ENCODE measurements around the gene ADGB. TPM values are rescaled to one million over a fixed set of nuclear protein-coding genes. Genes with fewer than 3 reads are reported as not detected.

Gene ADGB
- total and polyA plus RNA-seq, 2 donors (not counting 1 experiment from before 2014, with no cell fraction given) = not detected

DNA sequence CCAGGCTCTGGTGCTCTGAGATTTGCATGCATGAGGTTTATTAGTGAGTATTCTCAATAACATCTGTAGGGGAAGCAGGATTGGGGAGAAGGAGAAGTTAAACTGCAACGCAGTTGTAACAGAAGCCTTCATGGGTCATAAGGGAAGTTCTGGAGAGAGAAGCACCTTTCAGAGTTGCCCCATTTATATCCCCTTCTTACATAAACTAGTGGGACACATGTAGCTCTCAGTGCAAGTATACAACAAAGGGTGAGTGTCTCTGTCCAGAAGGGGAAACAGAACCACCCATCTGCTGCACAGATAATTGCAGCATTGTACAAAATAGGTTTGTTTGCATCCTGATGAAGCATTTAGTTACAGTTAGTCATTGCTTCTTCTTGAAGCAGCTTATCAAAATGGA lies 4.3 kb upstream of the ADGB start:
- Histone ChIP-seq H3K36me3 (ENCODE audit: control insufficient read depth, insufficient read depth, low read length) (no peaks in the 10 kb centered on the region), H3K4me1 (ENCODE audit: control insufficient read depth, extremely low read depth, insufficient read depth, low read length) (no peaks in the 10 kb centered on the region), H3K9me3 (ENCODE audit: control insufficient read depth, insufficient read depth, low read depth, low read length) (no peaks in the 10 kb centered on the region), H3K79me2 (ENCODE audit: control insufficient read depth, insufficient read depth, low read length) (no peaks in the 10 kb centered on the region), H3K9ac (ENCODE audit: insufficient read depth, low read length) (no peak overlapping the region), H2AFZ (ENCODE audit: low read length) (no peak overlapping the region), H4K20me1 (ENCODE audit: control insufficient read depth, extremely low read depth, insufficient read depth, low read length) (no peaks in the 10 kb centered on the region), H3K4me3 (replicated peaks in 1 of 4; ENCODE audit: control extremely low read depth in 1 of 4, insufficient read depth in 1 of 4, low read depth in 3 of 4, low read length in 4 of 4) (no peak overlapping the region), H3K4me2 (ENCODE audit: extremely low read depth, insufficient read depth, low read length) (no peak overlapping the region), H3K27ac (ENCODE audit: insufficient read depth, low read length) (no peak overlapping the region), H3K27me3 (ENCODE audit: control insufficient read depth, insufficient read depth, low read length) (no peaks in the 10 kb centered on the region)
- TF ChIP-seq, protein P1, sequence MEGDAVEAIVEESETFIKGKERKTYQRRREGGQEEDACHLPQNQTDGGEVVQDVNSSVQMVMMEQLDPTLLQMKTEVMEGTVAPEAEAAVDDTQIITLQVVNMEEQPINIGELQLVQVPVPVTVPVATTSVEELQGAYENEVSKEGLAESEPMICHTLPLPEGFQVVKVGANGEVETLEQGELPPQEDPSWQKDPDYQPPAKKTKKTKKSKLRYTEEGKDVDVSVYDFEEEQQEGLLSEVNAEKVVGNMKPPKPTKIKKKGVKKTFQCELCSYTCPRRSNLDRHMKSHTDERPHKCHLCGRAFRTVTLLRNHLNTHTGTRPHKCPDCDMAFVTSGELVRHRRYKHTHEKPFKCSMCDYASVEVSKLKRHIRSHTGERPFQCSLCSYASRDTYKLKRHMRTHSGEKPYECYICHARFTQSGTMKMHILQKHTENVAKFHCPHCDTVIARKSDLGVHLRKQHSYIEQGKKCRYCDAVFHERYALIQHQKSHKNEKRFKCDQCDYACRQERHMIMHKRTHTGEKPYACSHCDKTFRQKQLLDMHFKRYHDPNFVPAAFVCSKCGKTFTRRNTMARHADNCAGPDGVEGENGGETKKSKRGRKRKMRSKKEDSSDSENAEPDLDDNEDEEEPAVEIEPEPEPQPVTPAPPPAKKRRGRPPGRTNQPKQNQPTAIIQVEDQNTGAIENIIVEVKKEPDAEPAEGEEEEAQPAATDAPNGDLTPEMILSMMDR (conservative IDR thresholded peaks at IDR 0.05 in 1 of 2, IDR thresholded peaks at IDR 0.05 in 1 of 2; ENCODE audit: low read depth in 1 of 2, low read length in 2 of 2) = no peak
- no peak for TF ChIP-seq EZH2 (IDR thresholded peaks at IDR 0.05; ENCODE audit: low read length, missing control alignments)
- DNase-seq (ENCODE audit: low read depth in 2 of 2) = no peak

DNA sequence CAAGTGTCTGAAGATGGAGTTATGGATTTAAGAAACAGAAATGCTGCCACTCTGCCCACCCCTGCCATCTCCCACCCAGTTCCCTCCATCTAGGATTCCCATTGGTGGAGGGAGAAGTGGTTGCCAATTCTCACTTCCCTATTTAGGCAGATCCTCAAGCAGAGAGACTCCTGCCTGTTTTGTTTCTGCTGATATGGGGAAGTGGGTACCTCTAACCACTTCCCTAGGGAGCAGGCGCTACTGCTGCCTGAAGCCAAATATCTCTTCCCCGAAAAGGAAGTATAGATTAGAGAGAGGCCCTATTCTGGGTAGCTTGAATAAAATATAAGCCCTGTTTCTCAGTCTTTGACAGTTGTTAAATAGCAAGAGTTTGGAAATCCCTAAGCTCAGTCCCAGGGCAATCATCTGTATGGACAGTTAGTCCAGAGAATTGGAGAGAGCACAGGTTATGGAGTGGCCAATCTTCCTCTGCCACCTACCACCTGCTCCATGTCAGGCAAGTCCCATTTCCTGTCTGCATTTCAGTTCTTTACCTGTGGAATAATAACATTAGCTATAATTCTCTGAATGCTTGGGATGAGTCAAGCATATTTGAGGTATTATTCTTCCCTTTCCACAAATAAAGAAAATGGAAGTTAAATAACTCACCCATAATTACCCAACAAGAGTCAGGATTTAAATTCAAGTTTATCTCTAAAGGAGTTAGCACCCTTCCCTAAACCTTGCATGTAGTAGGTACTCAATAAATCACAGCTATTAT lies 2.6 kb upstream of the ADGB start:
- H4K20me1 ChIP-seq (ENCODE audit: control insufficient read depth, extremely low read depth, insufficient read depth, low read length) = no peaks in the 10 kb centered on the region
- no peak overlapping the region for H2AFZ ChIP-seq (ENCODE audit: low read length)
- H3K27ac ChIP-seq (ENCODE audit: insufficient read depth, low read length) = no peak overlapping the region
- no peaks in the 10 kb centered on the region for H3K4me1 ChIP-seq (ENCODE audit: control insufficient read depth, extremely low read depth, insufficient read depth, low read length)
- H3K4me2 ChIP-seq (ENCODE audit: extremely low read depth, insufficient read depth, low read length) = no peak overlapping the region
- H3K9me3 ChIP-seq (ENCODE audit: control insufficient read depth, insufficient read depth, low read depth, low read length) = no peaks in the 10 kb centered on the region
- TF ChIP-seq, protein P1 (conservative IDR thresholded peaks at IDR 0.05 in 1 of 2, IDR thresholded peaks at IDR 0.05 in 1 of 2; ENCODE audit: low read depth in 1 of 2, low read length in 2 of 2) = no peak
- TF ChIP-seq EZH2 (IDR thresholded peaks at IDR 0.05; ENCODE audit: low read length, missing control alignments) = no peak
- no peaks in the 10 kb centered on the region for H3K36me3 ChIP-seq (ENCODE audit: control insufficient read depth, insufficient read depth, low read length)
- DNase-seq (ENCODE audit: low read depth in 2 of 2) = peak in 1 of 2 donors; percentile 21
- H3K4me3 ChIP-seq (replicated peaks in 1 of 4; ENCODE audit: control extremely low read depth in 1 of 4, insufficient read depth in 1 of 4, low read depth in 3 of 4, low read length in 4 of 4) = no peak overlapping the region
- H3K27me3 ChIP-seq (ENCODE audit: control insufficient read depth, insufficient read depth, low read length) = no peaks in the 10 kb centered on the region
- no peaks in the 10 kb centered on the region for H3K79me2 ChIP-seq (ENCODE audit: control insufficient read depth, insufficient read depth, low read length)
- no peak overlapping the region for H3K9ac ChIP-seq (ENCODE audit: insufficient read depth, low read length)

DNA sequence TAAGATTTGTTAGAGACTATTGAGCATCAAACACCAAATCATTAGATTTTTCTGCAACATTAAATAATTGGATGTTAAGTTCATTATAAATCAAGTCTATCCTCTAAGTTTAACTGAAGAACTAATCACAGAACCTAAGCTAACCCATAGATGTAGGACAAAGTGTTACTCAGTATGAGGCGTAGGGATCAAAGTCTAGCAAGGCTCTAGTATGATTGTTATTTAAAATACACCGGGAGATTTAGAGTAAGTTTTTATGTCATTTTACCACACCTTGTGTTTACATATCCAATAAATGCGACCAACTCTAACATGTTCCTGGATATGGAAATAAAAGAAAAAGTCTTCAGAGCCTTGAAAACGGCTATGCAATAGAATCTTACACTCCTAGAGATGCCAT lies 2.6 kb downstream of the ADGB start:
- Histone ChIP-seq H3K79me2 (ENCODE audit: control insufficient read depth, insufficient read depth, low read length) (no peaks in the 10 kb centered on the region), H3K27ac (ENCODE audit: insufficient read depth, low read length) (no peak overlapping the region), H2AFZ (ENCODE audit: low read length) (no peak overlapping the region), H3K4me3 (replicated peaks in 1 of 4; ENCODE audit: control extremely low read depth in 1 of 4, insufficient read depth in 1 of 4, low read depth in 3 of 4, low read length in 4 of 4) (no peak overlapping the region), H4K20me1 (ENCODE audit: control insufficient read depth, extremely low read depth, insufficient read depth, low read length) (no peaks in the 10 kb centered on the region), H3K9ac (ENCODE audit: insufficient read depth, low read length) (no peak overlapping the region), H3K9me3 (ENCODE audit: control insufficient read depth, insufficient read depth, low read depth, low read length) (no peaks in the 10 kb centered on the region), H3K36me3 (ENCODE audit: control insufficient read depth, insufficient read depth, low read length) (no peaks in the 10 kb centered on the region), H3K4me2 (ENCODE audit: extremely low read depth, insufficient read depth, low read length) (no peak overlapping the region), H3K4me1 (ENCODE audit: control insufficient read depth, extremely low read depth, insufficient read depth, low read length) (no peaks in the 10 kb centered on the region), H3K27me3 (ENCODE audit: control insufficient read depth, insufficient read depth, low read length) (no peaks in the 10 kb centered on the region)
- DNase-seq (ENCODE audit: low read depth in 2 of 2) = no peak
- no peak for TF ChIP-seq EZH2 (IDR thresholded peaks at IDR 0.05; ENCODE audit: low read length, missing control alignments)
- TF ChIP-seq, protein P1 (conservative IDR thresholded peaks at IDR 0.05 in 1 of 2, IDR thresholded peaks at IDR 0.05 in 1 of 2; ENCODE audit: low read depth in 1 of 2, low read length in 2 of 2) = no peak

Data from fibroblast of lung (primary cell).